GM23248 (cell line): ENCODE results near the gene SETD2. TPM values are rescaled to one million over a fixed set of nuclear protein-coding genes. Genes with fewer than 3 reads are reported as not detected.

Experiments
- DNase-seq: peaks from one replicate; pipeline ENCODE4 v3.0.0-alpha.2; 2015
- H2AFZ ChIP-seq: fragments of 200-600 bp; sonication (generic); 2 replicates; pipeline ENCODE4 v1.6.1; 2016; ENCODE audit warnings: antibody characterized with exemption
- H3F3A ChIP-seq: fragments of 200-600 bp; sonication (generic); 2 replicates; pipeline ENCODE4 v1.6.1; 2016; ENCODE audit warnings: mild to moderate bottlenecking, antibody characterized with exemption, mixed run types; ENCODE audit not compliant: insufficient read depth
- H3K27ac ChIP-seq: fragments of 200-600 bp; sonication (generic); 2 replicates; pipeline ENCODE4 v1.5.1; 2016; ENCODE audit warnings: mild to moderate bottlenecking
- H3K27me3 ChIP-seq: fragments of 200-600 bp; sonication (generic); replicated peaks from 2 replicates; pipeline ENCODE4 v1.6.1; 2016; ENCODE audit warnings: mild to moderate bottlenecking; ENCODE audit not compliant: insufficient read depth
- H3K36me3 ChIP-seq: fragments of 200-600 bp; sonication (generic); 2 replicates; pipeline ENCODE4 v1.6.1; 2016; ENCODE audit warnings: low read depth, mild to moderate bottlenecking
- H3K4me1 ChIP-seq: fragments of 200-600 bp; sonication (generic); 2 replicates; pipeline ENCODE4 v1.6.1; 2016; ENCODE audit warnings: mild to moderate bottlenecking; ENCODE audit not compliant: insufficient read depth
- H3K4me2 ChIP-seq: fragments of 200-600 bp; sonication (generic); one replicate; pipeline ENCODE4 v1.6.1; 2016; ENCODE audit warnings: mild to moderate bottlenecking; ENCODE audit not compliant: unreplicated experiment
- H3K4me3 ChIP-seq: fragments of 200-600 bp; sonication (generic); 2 replicates; pipeline ENCODE4 v1.5.1; 2016; ENCODE audit warnings: mild to moderate bottlenecking
- H3K79me2 ChIP-seq: fragments of 200-600 bp; sonication (generic); 2 replicates; pipeline ENCODE4 v1.6.1; 2016; ENCODE audit warnings: mild to moderate bottlenecking; ENCODE audit not compliant: insufficient read depth
- H3K9ac ChIP-seq: fragments of 200-600 bp; sonication (generic); 2 replicates; pipeline ENCODE4 v1.6.1; 2016; ENCODE audit warnings: mild to moderate bottlenecking
- H3K9me2 ChIP-seq: fragments of 200-600 bp; sonication (generic); 2 replicates; pipeline ENCODE4 v1.6.1; 2016; ENCODE audit warnings: mixed run types, mild to moderate bottlenecking, moderate library complexity; ENCODE audit not compliant: insufficient read depth
- H3K9me3 ChIP-seq: fragments of 200-600 bp; sonication (generic); one replicate; pipeline ENCODE4 v1.6.1; 2017; ENCODE audit warnings: low read depth
- H4K20me1 ChIP-seq: fragments of 200-600 bp; sonication (generic); 2 replicates; pipeline ENCODE4 v1.6.0; 2016; ENCODE audit not compliant: insufficient read depth
- EZH2 ChIP-seq: fragments of 200-600 bp; sonication (generic); IDR thresholded peaks from 2 replicates; pipeline ENCODE4 v1.6.1; 2018; ENCODE audit warnings: antibody characterized with exemption, mild to moderate bottlenecking; ENCODE audit not compliant: insufficient read depth, poor library complexity, severe bottlenecking
- EZH2phosphoT487 ChIP-seq: fragments of 200-600 bp; sonication (generic); IDR thresholded peaks from 2 replicates; pipeline ENCODE4 v1.6.1; 2018; ENCODE audit warnings: antibody characterized with exemption, moderate library complexity, mild to moderate bottlenecking, low read depth; ENCODE audit not compliant: insufficient read depth
- WGBS, 2 experiments: methylation state at CpG; one replicate each; pipeline ENCODE4 v1.1.6; 2015 to 2017; ENCODE audit warnings: low lambda C conversion rate in 2 of 2, low coverage in 1 of 2; ENCODE audit errors: missing lambda C conversion rate in 2 of 2; 5-methylcytosine and 5-hydroxymethylcytosine counted together
- in situ Hi-C: fragments of 300-500 bp; cut with MboI; formaldehyde crosslinking; loops from 2 replicates; pipeline ENCODE4 v1.15.0; 2020
- polyA plus RNA-seq: library from polyadenylated mRNA; unstranded; fragments of >200 nt; fragmentation: Nextera tagmentation; extraction: Ambion mirVana; gene quantifications from 2 replicates; pipeline ENCODE4 v1.2.1, GENCODE V29; 2016
- total RNA-seq: library from RNA; depleted of rRNA; stranded (reverse); fragments of >200 nt; shearing (Covaris generic); gene quantifications from 2 replicates; pipeline ENCODE4 v1.2.3, GENCODE V29; 2014

SETD2 gene
- total and polyA plus RNA-seq, 2 experiments from 2014 or later = 16.2 to 24.0 TPM

- Histone ChIP-seq H3K27me3 (no peaks in the 10 kb centered on the region), H3K9ac (no peak overlapping the region), H3K79me2 (no peaks in the 10 kb centered on the region), H4K20me1 (no peaks in the 10 kb centered on the region), H3K4me1 (no peaks in the 10 kb centered on the region), H3K36me3 (no peaks in the 10 kb centered on the region), H3K9me3 (no peaks in the 10 kb centered on the region), H3K4me3 (no peak overlapping the region), H3K27ac (no peak overlapping the region), H3F3A (no peaks in the 10 kb centered on the region), H3K9me2 (no peaks in the 10 kb centered on the region), H3K4me2 (no peak overlapping the region), H2AFZ (no peak overlapping the region)
- DNase-seq = no peak
- 90 to 96% methylated on average over 3 of the region's 3 CpGs for WGBS, 2 experiments
- in situ Hi-C loops = no loop called here
- TF ChIP-seq EZH2 (no peak), EZH2phosphoT487 (no peak)
These were observed 156.9 kb downstream of the SETD2 start for GRCh38 chr3:47007001-47007400.

GRCh38 chr3:47006145-47006651 is 157.7 kb downstream of the SETD2 start:
- no peaks in the 10 kb centered on the region for H3K36me3 ChIP-seq
- H3K4me3 ChIP-seq = no peak overlapping the region
- H3K4me1 ChIP-seq = no peaks in the 10 kb centered on the region
- no peaks in the 10 kb centered on the region for H3K9me2 ChIP-seq
- H2AFZ ChIP-seq = no peak overlapping the region
- no peaks in the 10 kb centered on the region for H3K9me3 ChIP-seq
- DNase-seq = no peak
- no peaks in the 10 kb centered on the region for H3K27me3 ChIP-seq
- H3K9ac ChIP-seq = no peak overlapping the region
- H3K4me2 ChIP-seq = no peak overlapping the region
- no peak for TF ChIP-seq EZH2
- no peak overlapping the region for H3K27ac ChIP-seq
- H3K79me2 ChIP-seq = no peaks in the 10 kb centered on the region
- in situ Hi-C loops = no loop called here
- H4K20me1 ChIP-seq = no peaks in the 10 kb centered on the region
- no peaks in the 10 kb centered on the region for H3F3A ChIP-seq
- 83 to 84% methylated on average over 9 of the region's 9 CpGs for WGBS, 2 experiments

- DNase-seq = no peak
- WGBS, 2 experiments = 77 to 79% methylated on average over 31 to 32 of the region's 32 CpGs
- Histone ChIP-seq H3K9me2 (no peaks in the 10 kb centered on the region), H3K79me2 (no peaks in the 10 kb centered on the region), H3K9ac (no peak overlapping the region), H4K20me1 (no peaks in the 10 kb centered on the region), H3K4me2 (no peak overlapping the region), H3K4me1 (peaks cover 2% of the 10 kb centered on the region; the same call in 1 of the 2 replicates), H2AFZ (no peak overlapping the region), H3F3A (no peaks in the 10 kb centered on the region), H3K4me3 (no peak overlapping the region), H3K36me3 (no peaks in the 10 kb centered on the region), H3K27me3 (no peaks in the 10 kb centered on the region), H3K9me3 (no peaks in the 10 kb centered on the region), H3K27ac (no peak overlapping the region)
- in situ Hi-C loops = no loop called here
- TF ChIP-seq EZH2phosphoT487 = no peak
- TF ChIP-seq EZH2 = no peak
These were observed 158.4 kb downstream of the SETD2 start for GRCh38 chr3:47005212-47006144.

GRCh38 chr3:47004369-47005211 is 159.3 kb downstream of the SETD2 start:
- H3K9me3 ChIP-seq = no peaks in the 10 kb centered on the region
- in situ Hi-C loops = no loop called here
- H3K4me1 ChIP-seq = peaks cover 4% of the 10 kb centered on the region; the same call in 1 of the 2 replicates
- no peak for TF ChIP-seq EZH2
- TF ChIP-seq EZH2phosphoT487 = no peak
- no peaks in the 10 kb centered on the region for H3K79me2 ChIP-seq
- H3K27ac ChIP-seq = no peak overlapping the region
- no peak overlapping the region for H3K4me3 ChIP-seq
- no peaks in the 10 kb centered on the region for H3K36me3 ChIP-seq
- H3K9ac ChIP-seq = no peak overlapping the region
- no peaks in the 10 kb centered on the region for H3K27me3 ChIP-seq
- DNase-seq = no peak
- 83% methylated on average over 17 of the region's 17 CpGs for WGBS, 2 experiments
- H4K20me1 ChIP-seq = no peaks in the 10 kb centered on the region
- H3K4me2 ChIP-seq = no peak overlapping the region
- H3K9me2 ChIP-seq = no peaks in the 10 kb centered on the region
- H3F3A ChIP-seq = no peaks in the 10 kb centered on the region
- no peak overlapping the region for H2AFZ ChIP-seq
